ENCODE data around the gene SLCO3A1. TPM values are rescaled to one million over a fixed set of nuclear protein-coding genes. Genes with fewer than 3 reads are reported as not detected.
A peak's percentile ranks its signal among the peaks of the same experiment; 100 is the strongest.
"Not testable (repeated sequence)": the region's sequence is repeated elsewhere in the genome, so short reads cannot be mapped to it uniquely, and the experiment has no call there.

SLCO3A1 gene
- total RNA-seq, 1 experiment from 2014 or later: not detected

GRCh38 chr15:91947683-91948608 lies 94.4 kb downstream of the SLCO3A1 start:
- Histone ChIP-seq H3K27ac (no peak overlapping the region), H3K4me3 (no peak overlapping the region), H3K36me3 (no peaks in the 10 kb centered on the region)

GRCh38 chr15:91949361-91949760 lies 95.9 kb downstream of the SLCO3A1 start:
- no peaks in the 10 kb centered on the region for H3K36me3 ChIP-seq
- H3K9me3 ChIP-seq (replicated peaks): no peaks in the 10 kb centered on the region
- no peaks in the 10 kb centered on the region for H3K27me3 ChIP-seq (replicated peaks)
- no peaks in the 10 kb centered on the region for H3K4me1 ChIP-seq (replicated peaks)
- no peak overlapping the region for H3K4me3 ChIP-seq
- DNase-seq (ENCODE audit: low read depth in 1 of 2, low spot score in 2 of 2): no peak
- H3K27ac ChIP-seq: no peak overlapping the region

More at GRCh38 chr15:91947683-91948608, 94.4 kb downstream of the SLCO3A1 start:
- Histone ChIP-seq H3K4me1 (replicated peaks) (no peaks in the 10 kb centered on the region), H3K27me3 (replicated peaks) (no peaks in the 10 kb centered on the region), H3K9me3 (replicated peaks) (no peaks in the 10 kb centered on the region)
- DNase-seq (ENCODE audit: low read depth in 1 of 2, low spot score in 2 of 2): no peak

GRCh38 chr15:91950054-91950453 lies 96.5 kb downstream of the SLCO3A1 start:
- no peaks in the 10 kb centered on the region for H3K4me1 ChIP-seq (replicated peaks)
- no peaks in the 10 kb centered on the region for H3K36me3 ChIP-seq
- H3K4me3 ChIP-seq: no peak overlapping the region
- no peaks in the 10 kb centered on the region for H3K9me3 ChIP-seq (replicated peaks)
- no peak overlapping the region for H3K27ac ChIP-seq
- no peaks in the 10 kb centered on the region for H3K27me3 ChIP-seq (replicated peaks)
- DNase-seq (ENCODE audit: low read depth in 1 of 2, low spot score in 2 of 2): no peak

- DNase-seq (ENCODE audit: low read depth in 1 of 2, low spot score in 2 of 2): no peak
Measured at GRCh38 chr15:91950631-91951329, 97.3 kb downstream of the SLCO3A1 start.

GRCh38 chr15:91952216-91952615 lies 98.7 kb downstream of the SLCO3A1 start:
- no peaks in the 10 kb centered on the region for H3K9me3 ChIP-seq (replicated peaks)
- no peaks in the 10 kb centered on the region for H3K36me3 ChIP-seq
- no peak for DNase-seq (ENCODE audit: low read depth in 1 of 2, low spot score in 2 of 2)
- no peak overlapping the region for H3K4me3 ChIP-seq
- no peaks in the 10 kb centered on the region for H3K4me1 ChIP-seq (replicated peaks)
- H3K27me3 ChIP-seq (replicated peaks): no peaks in the 10 kb centered on the region
- H3K27ac ChIP-seq: no peak overlapping the region

More at GRCh38 chr15:91950631-91951329, 97.3 kb downstream of the SLCO3A1 start:
- Histone ChIP-seq H3K27me3 (replicated peaks) (no peaks in the 10 kb centered on the region), H3K9me3 (replicated peaks) (no peaks in the 10 kb centered on the region), H3K36me3 (no peaks in the 10 kb centered on the region), H3K4me3 (no peak overlapping the region), H3K4me1 (replicated peaks) (no peaks in the 10 kb centered on the region), H3K27ac (no peak overlapping the region)

GRCh38 chr15:91953432-91953831 lies 99.9 kb downstream of the SLCO3A1 start:
- H3K9me3 ChIP-seq (replicated peaks): no peaks in the 10 kb centered on the region
- no peak overlapping the region for H3K27ac ChIP-seq
- H3K4me1 ChIP-seq (replicated peaks): no peaks in the 10 kb centered on the region
- no peaks in the 10 kb centered on the region for H3K36me3 ChIP-seq
- H3K27me3 ChIP-seq (replicated peaks): no peaks in the 10 kb centered on the region
- no peak for DNase-seq (ENCODE audit: low read depth in 1 of 2, low spot score in 2 of 2)
- no peak overlapping the region for H3K4me3 ChIP-seq

GRCh38 chr15:91954292-91954691 lies 100.8 kb downstream of the SLCO3A1 start:
- no peak overlapping the region for H3K4me3 ChIP-seq
- H3K9me3 ChIP-seq (replicated peaks): no peaks in the 10 kb centered on the region
- no peaks in the 10 kb centered on the region for H3K27me3 ChIP-seq (replicated peaks)
- no peaks in the 10 kb centered on the region for H3K4me1 ChIP-seq (replicated peaks)
- no peak for DNase-seq (ENCODE audit: low read depth in 1 of 2, low spot score in 2 of 2)
- no peak overlapping the region for H3K27ac ChIP-seq
- no peaks in the 10 kb centered on the region for H3K36me3 ChIP-seq

- no peaks in the 10 kb centered on the region for H3K4me1 ChIP-seq (replicated peaks)
- H3K4me3 ChIP-seq: no peak overlapping the region
- DNase-seq (ENCODE audit: low read depth in 1 of 2, low spot score in 2 of 2): no peak
- no peaks in the 10 kb centered on the region for H3K9me3 ChIP-seq (replicated peaks)
- no peak overlapping the region for H3K27ac ChIP-seq
- H3K36me3 ChIP-seq: no peaks in the 10 kb centered on the region
- H3K27me3 ChIP-seq (replicated peaks): no peaks in the 10 kb centered on the region
Measured at GRCh38 chr15:91956026-91956723, 102.7 kb downstream of the SLCO3A1 start.

- H3K4me1 ChIP-seq (replicated peaks): no peaks in the 10 kb centered on the region
- no peak for DNase-seq (ENCODE audit: low read depth in 1 of 2, low spot score in 2 of 2)
Measured at GRCh38 chr15:91961357-91961756, 107.8 kb downstream of the SLCO3A1 start.

GRCh38 chr15:91963747-91964146 lies 110.2 kb downstream of the SLCO3A1 start:
- H3K27me3 ChIP-seq (replicated peaks); H3K9me3 ChIP-seq (replicated peaks): not testable (repeated sequence)

More at GRCh38 chr15:91961357-91961756, 107.8 kb downstream of the SLCO3A1 start:
- Histone ChIP-seq H3K27me3 (replicated peaks) (no peaks in the 10 kb centered on the region), H3K9me3 (replicated peaks) (no peaks in the 10 kb centered on the region), H3K27ac (no peak overlapping the region), H3K4me3 (no peak overlapping the region), H3K36me3 (no peaks in the 10 kb centered on the region)

GRCh38 chr15:91965501-91966193 lies 112.1 kb downstream of the SLCO3A1 start:
- no peak overlapping the region for H3K4me3 ChIP-seq
- no peaks in the 10 kb centered on the region for H3K9me3 ChIP-seq (replicated peaks)
- peak in 1 of 2 experiments; percentile 28 for DNase-seq (ENCODE audit: low read depth in 1 of 2, low spot score in 2 of 2)
- no peak overlapping the region for H3K27ac ChIP-seq
- no peaks in the 10 kb centered on the region for H3K4me1 ChIP-seq (replicated peaks)
- no peaks in the 10 kb centered on the region for H3K27me3 ChIP-seq (replicated peaks)
- H3K36me3 ChIP-seq: no peaks in the 10 kb centered on the region

More at GRCh38 chr15:91963747-91964146, 110.2 kb downstream of the SLCO3A1 start:
- H3K27ac ChIP-seq; H3K36me3 ChIP-seq; H3K4me1 ChIP-seq (replicated peaks); H3K4me3 ChIP-seq; DNase-seq (ENCODE audit: low read depth in 1 of 2, low spot score in 2 of 2): not testable (repeated sequence)

GRCh38 chr15:91966194-91966552 lies 112.7 kb downstream of the SLCO3A1 start:
- H3K9me3 ChIP-seq (replicated peaks): no peaks in the 10 kb centered on the region
- no peaks in the 10 kb centered on the region for H3K27me3 ChIP-seq (replicated peaks)
- no peaks in the 10 kb centered on the region for H3K4me1 ChIP-seq (replicated peaks)
- H3K36me3 ChIP-seq: no peaks in the 10 kb centered on the region
- no peak overlapping the region for H3K27ac ChIP-seq
- no peak overlapping the region for H3K4me3 ChIP-seq
- no peak for DNase-seq (ENCODE audit: low read depth in 1 of 2, low spot score in 2 of 2)

GRCh38 chr15:91967935-91968606 lies 114.6 kb downstream of the SLCO3A1 start:
- no peaks in the 10 kb centered on the region for H3K27me3 ChIP-seq (replicated peaks)
- H3K9me3 ChIP-seq (replicated peaks): no peaks in the 10 kb centered on the region
- no peak overlapping the region for H3K4me3 ChIP-seq
- no peak overlapping the region for H3K27ac ChIP-seq
- no peaks in the 10 kb centered on the region for H3K36me3 ChIP-seq
- no peak for DNase-seq (ENCODE audit: low read depth in 1 of 2, low spot score in 2 of 2)
- H3K4me1 ChIP-seq (replicated peaks): no peaks in the 10 kb centered on the region
